ENCODE measurements around the gene SCUBE1.
A peak's percentile ranks its signal among the peaks of the same experiment; 100 is the strongest.

SCUBE1 gene

DNA sequence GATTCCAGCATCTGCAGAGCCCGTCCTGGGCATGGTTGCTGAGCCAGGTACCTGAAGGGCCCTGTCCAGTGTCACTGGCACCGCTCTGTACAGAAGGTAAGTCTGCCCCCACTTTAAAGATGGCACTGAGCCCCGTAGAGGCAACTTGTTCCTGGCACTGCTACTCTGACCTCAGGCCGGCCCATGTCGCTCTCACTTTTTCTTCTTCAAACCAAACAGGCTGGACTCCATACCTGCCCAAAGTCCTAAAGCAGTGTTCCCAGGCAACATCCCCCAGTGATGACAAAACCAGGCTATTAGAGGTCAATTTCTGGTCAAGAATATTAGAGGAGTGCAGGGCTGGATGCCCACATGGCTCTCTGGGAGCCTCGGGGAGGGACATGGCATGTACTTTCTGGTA lies 109.6 kb downstream of the SCUBE1 start:
- DNase-seq = no peak

DNA sequence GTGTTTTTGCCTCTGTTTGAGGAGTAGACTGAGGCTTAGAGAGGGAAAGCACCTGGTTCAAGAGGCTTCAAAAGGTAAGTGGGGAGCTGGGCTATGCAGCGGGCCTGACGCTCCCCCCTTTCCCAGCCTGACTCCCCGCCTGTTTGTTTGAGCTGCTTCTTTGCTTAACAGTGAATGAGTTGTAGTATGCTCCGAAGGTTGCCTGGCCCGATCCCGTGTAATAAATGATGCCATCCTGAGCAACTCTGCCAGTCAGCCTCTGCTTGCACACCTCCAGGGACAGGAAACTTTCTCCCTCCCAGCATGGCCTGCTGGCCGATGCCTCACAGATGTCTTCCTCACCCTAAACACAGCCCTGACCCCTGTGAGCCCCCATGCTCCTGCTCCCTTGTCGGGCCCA lies 110.7 kb downstream of the SCUBE1 start:
- no peak for DNase-seq

DNA sequence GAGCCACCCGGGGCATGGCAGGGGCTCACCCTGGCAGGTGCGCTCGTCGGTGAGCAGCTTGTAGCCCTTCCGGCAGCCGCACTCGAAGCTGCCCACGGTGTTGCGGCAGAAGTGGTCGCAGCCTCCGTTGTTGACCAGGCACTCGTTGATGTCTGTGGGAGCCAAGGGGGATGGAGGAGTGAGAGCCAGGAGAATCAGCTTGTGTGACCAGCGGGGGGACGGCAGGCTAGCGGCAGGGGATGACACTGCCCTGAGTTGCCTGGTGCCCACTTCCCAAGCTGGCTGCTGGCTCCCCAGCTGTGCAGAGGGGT lies 111.5 kb downstream of the SCUBE1 start:
- DNase-seq = no peak

DNA sequence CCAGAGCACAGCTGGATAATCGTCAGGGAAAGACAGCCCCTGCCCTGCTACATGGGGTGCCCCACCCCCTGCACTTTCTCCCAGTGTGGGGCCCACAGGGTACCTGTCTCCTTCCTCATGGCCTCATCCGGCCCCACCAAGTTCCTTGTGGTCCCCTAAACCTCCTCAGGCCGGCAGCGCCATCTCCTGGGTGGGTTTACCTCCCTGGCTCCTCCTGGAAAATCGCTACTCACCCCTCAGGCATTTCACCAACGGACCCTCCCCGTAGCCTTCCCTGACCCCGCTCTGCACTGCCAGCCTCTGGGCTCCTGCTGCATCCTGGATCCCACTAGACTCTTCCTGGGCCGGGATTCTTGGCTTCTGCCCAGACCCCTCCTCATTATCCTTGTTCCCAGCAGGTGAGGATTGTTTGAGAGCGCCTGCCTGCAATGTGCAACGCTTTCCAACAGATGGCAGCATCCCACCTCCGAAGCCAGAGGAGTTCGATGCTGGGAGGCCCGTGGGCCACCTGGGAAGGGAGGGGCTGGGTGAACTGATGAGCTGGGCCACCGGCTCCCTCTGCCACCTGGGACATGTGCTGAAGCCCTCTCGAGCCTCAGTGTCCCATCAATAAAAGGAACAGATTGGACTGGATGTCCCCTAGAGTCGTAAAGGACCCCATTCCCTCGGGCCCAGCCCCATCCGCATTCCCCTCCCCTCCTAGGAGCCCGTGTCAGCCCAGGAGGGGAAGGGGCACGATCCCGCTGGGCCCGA lies 112.0 kb downstream of the SCUBE1 start:
- peak; percentile 65 for DNase-seq

DNA sequence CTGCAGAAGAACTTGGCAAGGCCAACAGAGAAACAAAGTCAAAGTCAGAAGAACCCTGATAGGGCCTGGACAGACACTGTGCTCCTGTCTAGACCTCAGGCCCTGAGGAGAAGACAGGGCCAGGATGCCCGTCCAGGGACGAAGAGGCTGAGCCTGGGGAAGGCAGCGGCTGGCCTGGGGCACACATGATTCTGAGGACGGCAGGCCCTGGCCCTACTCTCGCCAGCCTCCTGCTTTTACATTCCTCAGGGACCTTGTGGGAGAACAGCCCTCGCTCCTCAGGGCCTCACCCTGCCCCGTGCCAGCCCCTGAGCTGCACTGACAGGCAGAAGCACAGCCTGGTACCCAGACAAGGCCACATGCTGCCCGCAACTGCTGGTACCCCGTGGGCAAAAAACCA lies 112.6 kb downstream of the SCUBE1 start:
- no peak for DNase-seq

DNA sequence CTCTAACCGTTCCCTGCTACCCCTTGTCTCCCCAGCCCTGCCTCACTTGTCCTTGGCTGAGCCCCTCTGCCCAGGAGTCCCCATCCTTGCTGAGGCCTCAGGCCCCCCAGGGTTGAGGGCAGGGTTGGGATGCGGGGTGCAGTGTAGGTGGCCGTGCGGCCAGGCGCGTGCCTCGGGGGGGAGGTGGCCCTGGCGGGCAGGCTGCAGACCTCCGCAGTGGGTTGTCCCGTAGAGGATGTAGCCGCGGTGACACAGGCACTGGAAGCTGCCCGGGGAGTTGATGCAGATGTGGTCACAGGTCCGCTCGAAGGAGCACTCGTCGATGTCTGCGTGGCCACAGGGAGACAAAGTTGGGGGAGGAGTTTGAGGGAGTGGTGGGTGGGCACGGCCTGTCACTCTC lies 114.3 kb downstream of the SCUBE1 start:
- DNase-seq = no peak

DNA sequence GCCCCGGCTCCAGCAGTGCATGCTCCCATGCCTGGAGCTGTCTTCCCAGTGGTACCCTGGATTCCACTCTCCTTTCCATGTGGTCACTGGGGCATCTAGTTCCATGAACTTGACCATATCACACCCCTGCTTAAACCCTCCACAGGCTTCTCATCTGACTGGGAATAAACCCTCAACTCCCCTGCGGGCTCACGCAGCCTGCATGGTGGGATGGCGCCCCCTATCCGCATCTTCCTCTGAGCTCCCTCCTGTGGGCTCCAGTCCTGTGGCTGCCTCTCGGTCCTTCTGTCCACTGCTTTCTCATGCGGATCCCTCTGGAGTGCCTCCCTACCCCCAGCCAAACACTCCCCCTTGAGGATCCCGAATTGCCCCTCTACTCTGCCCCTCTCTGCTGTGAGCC lies 114.8 kb downstream of the SCUBE1 start:
- peak in 1 of 2 donors; percentile 9 for DNase-seq

DNA sequence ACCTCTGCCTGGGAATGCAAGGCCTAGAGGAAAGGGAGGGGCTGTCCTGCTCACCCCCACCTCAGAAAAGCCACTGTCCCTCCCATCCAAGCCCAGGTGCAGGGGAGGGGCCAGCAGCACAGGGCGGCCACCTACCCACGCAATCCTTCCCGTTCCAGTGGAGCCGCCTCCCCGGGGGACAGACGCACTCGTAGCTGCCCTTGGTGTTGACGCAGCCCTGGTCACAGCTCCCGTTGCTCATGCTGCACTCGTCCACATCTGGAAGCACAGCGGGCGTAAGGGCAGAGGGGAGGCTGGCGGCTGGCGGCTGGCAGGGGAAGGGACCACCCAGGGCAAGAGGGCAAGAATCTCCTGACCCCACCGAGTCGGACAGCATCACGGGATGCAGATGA lies 115.9 kb downstream of the SCUBE1 start:
- no peak for DNase-seq

DNA sequence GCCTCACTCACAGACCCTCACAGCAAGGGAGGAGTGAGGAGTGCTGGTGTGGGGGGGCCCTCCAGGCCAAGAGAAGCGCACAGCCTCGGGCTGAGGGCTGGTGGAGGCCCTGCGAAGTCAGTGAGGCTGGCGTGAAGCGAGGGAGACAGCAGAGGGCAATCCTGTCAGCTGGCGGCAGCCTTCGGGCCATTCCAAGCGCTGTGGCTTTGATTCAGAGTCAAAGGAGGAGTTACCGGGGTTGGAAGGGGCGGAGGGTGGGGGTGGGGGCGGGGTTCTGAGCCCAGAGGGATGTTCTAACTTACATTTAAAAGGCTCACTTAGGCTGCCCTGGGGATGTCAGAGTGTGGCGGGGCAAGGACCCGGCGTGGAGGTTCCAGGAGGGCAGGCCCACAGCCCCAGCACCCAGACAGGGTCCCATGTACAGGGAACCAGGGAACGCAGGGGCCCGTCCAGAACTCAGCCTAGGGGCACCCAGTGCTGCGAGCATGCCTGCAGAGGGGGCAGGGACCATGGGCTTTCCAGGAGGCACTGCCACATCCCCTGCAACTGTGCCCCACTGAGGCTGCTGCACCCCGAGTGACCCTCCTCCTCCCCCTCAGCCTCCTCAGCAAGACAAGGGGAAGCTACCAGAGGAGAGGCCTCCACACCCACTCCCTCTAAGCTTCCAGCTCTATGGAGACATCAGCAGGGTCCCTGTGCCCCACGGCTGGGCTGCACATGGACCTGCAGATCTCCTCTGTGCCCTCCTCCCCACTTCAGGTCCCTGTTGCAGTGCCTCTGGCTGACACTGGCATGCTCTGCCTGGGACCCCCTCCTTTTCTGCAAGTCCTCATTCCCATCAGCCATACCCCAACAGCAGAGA lies 116.6 kb downstream of the SCUBE1 start:
- DNase-seq = no peak

DNA sequence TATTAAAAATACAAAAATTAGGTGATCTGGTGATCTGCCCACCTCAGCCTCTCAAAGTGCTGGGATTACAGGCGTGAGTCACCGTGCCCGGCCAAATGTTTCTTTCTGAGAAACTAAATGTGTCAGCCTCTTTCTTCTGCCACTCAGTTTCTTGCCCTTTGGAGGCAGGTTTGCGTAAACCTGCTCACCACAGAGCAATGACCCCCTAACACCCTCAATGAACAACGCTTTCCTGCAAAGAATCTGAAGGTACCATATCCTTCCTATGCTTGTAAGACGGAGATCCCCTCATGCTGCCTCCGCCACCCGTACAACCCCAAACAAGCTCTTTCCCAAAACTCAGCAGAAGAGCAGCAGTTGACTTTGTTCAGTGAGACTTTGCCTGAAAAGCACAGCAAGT lies 117.6 kb downstream of the SCUBE1 start:
- DNase-seq = no peak

DNA sequence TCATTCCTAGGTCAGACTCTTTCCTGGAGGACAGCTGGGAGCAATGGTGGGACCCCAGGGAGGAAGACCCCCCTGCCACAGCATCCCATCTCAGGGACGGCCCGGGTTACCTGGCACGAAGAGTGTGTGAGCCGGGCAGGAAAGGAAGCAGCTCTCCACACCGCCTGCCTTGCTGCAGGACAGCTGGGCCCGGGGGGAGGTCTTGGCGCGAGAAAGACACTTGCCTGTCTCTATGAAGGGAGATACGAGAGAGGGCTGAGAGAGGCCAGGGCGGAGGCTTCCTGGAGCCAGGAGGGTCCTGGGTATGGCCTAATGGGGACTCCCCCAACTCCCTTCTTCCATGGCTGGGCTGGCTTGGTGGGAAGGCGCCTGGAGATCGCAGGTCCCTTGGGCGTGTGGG lies 120.2 kb downstream of the SCUBE1 start:
- DNase-seq = no peak

DNA sequence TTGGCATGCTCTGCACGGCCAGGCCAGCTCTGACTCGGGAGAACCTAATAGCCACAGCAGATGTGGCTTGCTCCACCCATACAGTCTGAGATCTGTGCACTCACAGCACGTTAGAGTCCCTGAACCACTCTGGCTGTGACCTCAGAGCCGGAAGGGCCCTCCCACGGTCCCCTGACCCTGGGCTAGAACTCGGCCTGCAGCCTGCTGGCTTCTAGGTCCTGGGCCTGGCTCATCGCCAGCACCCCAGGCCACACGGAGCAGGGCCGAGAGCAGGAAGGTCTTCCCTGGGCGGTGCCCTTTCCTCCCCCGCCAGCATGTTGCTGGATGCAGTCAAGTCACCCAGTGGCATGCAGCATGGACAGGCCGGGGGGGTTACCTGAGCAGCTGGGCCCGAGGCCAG lies 120.9 kb downstream of the SCUBE1 start:
- no peak for DNase-seq

DNA sequence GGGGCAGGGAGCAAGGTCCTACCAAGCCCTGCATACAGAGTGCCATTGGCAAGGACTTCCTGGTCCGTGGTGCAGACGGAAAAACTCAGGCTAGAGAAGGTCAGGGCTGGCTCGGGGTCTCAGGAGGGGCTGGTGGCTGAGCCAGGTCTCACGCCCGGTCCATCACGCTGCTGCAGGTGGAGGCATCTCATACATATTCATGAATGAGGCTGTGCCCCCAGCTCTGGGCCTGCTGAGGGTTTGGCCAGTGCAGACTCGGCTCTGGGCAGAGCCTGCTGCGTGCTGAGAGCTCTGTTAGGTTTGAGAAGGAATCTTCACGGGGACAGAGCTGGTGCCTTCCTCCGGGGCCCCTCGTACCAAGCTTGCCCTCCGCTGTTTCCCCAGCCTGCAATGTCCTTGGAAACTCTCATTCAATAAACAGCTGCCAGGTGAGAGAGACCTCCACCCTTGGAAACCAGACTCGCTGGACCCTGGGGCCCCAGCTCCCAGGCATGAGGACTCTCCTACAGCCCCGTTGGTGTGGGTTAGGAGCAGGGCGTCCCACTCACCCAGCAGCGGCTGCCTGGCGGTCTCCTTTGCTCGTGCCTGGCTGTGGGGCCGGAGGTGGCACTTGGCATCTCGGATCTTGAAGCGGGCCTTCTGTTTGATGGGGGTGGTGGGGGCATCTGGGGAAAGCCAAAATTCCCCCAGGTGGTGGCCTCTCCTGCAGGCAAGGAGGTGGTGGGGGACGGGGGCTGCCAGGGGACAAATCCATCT lies 122.4 kb downstream of the SCUBE1 start:
- DNase-seq = no peak

DNA sequence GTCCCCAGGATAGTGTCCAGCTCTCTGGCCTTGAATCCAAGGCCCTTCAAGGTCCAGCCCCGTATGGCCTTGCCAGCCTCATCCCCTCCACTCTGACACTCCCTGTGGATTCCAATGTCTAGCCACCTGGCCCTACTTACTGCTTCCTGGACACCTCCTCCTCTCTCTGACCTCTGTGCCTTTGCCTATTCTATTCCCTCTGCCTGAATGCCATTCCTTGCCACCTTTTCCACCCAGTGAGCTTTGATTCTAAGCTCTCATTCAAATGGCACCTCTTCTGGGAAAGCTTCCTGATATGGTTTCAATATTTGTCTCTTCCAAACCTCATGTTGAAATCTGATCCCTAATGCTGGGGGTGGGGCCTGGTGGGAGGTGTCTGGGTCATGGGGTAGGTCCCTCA lies 124.4 kb downstream of the SCUBE1 start:
- no peak for DNase-seq

DNA sequence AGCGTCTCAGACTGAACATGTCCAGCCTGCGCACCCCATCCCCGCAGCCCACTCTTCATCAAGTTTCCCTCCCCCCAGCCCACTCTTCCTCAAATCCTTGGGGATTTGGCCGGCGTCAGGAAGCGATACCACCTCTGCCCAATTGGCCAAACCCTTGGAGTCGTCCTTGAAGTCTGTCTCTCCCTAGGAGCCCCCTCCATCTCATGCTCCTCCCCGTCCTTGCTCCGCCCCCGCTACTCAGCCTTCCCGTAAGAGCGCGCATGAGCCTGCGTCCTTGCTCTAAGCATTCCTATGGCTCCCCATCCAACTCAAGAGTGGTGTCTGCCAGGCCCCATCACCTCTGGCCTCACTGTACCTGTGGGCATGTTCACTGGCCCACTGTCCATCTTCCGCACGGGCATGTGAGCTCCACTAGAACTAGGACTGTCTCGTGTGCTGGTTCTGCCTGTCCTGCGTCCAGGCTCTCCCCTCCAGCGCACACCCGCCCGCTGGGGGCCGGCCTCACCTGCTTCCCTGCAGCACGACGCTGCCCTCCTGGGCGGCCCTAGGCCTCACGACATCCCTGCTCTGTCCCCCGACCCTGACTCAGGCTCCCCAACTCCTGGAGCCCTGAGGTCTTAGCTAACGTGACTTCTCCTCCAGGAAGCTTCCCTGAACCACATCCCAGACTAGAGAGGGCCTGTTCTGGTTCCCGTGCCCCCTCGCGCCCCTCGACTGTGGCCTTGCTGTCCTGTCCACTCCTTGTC lies 125.7 kb downstream of the SCUBE1 start:
- no peak for DNase-seq

DNA sequence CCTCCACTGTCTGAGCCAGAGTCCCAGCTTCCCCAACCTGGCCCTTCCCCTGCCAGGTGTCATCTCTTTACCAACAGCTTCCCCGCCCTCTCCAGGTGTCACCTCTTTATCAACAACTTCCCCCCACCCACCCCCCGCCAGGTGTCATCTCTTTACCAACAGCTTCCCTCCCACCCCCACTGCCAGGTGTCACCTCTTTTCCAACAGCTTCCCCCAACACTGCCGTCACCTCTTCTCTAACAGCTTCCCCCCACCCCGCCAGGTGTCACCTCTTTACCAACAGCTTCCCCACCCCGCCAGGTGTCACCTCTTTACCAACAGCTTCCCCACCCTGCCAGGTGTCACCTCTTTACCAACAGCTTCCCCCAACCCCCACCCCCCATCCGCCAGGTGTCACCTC lies 126.4 kb downstream of the SCUBE1 start:
- DNase-seq = no peak

DNA sequence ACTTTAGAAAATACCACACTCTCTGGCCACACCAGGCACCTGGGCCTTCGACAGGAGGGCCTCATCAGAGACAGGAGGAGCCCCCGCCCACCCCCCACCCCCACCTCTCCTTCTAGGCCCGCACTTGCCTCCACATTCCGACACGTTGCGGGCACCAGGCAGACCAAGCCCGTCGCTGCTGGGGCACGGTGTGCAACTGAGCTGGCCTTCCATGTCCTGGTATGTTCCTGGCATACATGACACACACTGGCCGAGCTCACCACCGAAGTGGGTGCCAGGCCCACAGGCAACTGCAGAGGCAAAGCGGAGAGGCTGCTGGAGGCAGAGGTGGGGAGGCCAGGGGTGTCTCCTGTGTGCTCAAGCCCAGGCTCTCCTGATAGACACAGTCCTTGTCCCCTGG lies 129.2 kb downstream of the SCUBE1 start:
- no peak for DNase-seq

DNA sequence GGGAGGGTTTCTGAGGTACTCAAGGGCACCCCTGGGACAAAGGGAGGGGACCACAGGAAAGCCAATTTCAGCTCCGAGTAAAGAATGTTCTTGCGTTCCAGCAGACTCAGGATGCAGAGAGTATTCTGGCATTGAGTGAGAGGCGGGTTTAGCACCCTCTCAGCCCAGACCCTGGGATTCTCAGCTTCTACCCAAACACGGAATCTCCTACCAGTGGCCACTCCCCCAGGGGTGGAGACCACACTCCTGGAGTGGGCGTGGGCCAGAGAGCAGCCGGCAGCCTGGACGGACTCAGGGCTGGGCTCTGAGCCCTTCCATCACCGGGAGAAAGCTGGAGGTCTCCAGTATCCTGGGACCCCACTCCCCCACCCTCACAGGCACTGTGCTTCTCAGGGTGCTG lies 130.1 kb downstream of the SCUBE1 start:
- DNase-seq = no peak

DNA sequence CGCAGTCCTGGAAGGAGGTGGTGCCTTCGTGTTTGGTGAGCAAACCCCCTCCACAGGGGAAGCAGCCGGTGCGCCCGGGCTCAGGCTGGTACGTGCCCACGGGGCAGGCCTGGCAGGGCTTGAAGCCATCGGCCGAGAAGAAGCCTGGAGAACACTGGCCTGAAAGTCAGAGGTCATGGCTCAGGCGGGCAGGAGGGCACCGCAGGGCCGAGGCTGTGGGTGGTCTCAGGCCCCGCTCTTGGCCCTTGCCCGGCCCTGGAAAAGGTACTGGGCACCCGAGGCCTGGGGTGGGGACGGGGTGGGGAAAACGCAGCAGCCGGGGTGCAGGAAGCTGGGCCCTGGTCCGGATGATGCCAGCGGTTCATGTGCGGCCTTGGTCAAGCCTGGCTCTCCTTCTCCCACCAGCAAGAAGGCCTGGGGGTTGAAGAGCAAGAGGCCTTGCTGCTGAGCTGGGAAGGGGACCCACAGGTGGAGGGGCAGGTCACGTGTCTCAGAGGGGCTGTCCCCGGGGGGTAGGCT lies 130.7 kb downstream of the SCUBE1 start:
- DNase-seq = no peak

DNA sequence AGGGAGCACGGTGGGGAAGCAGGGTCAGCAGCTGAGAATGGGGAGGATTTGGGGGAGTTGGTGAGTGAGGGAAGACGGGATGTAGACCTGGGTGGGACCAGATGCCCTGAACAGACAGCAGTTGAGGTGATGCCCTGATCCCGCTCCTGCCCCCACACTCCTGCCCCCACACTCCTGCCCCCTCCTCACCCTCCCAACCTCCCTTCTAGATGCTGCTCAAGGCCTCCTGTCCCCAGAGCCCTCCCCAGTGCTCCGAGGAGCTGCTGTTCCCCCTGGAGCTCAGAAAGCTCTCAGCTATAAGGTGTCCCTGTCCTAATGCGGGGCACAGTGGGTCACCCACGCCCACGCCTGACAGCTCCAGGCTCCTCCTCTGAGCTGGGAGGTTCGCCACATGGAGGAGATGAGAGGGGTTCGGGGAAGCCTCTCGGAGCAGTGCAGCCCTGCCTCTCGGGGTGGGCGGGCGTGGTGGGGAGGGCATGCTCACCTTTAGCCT lies 131.2 kb downstream of the SCUBE1 start:
- no peak for DNase-seq

DNA sequence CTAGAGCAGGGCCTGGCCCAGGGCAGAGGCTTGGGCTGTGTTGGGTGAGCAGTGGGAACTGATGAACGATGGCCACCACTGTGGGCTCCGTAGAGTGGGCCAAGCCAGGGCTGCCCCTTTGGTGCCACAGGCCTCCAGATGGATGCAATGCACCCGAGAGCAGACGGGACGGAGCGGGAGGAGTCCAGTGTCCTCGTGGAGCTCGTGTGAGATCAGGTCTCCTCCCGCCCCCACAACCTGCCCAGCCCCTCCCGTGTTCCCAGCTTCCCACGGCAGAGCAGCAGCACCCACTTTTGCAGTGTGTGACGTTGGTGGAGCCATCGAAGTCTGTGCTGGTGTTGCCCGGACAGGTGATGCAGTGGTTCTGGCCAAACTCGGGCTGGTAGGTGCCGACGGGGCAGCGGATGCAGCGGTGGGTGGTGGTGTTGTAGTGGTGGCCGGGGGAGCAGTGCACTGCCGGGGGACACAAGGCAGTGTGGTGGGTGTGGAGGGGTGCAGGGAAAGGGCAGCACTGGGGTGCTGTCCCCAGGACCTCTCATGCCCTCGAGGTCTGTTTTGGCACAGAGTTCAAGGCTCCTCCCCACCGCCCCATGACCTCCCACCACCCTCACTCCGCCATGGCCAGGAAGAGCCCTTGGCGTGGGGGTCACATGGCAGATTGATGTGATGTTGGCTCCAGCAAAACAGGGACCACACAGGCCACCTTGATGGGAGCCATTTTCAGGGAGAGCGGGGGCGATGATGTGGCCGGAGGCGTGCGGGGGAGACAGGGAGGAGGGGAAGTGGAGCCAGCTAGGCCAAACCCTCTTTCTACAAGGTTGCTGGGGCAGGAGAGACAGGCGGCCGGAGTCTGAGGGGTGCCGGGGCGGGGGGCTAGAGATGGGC lies 132.3 kb downstream of the SCUBE1 start:
- DNase-seq = no peak

DNA sequence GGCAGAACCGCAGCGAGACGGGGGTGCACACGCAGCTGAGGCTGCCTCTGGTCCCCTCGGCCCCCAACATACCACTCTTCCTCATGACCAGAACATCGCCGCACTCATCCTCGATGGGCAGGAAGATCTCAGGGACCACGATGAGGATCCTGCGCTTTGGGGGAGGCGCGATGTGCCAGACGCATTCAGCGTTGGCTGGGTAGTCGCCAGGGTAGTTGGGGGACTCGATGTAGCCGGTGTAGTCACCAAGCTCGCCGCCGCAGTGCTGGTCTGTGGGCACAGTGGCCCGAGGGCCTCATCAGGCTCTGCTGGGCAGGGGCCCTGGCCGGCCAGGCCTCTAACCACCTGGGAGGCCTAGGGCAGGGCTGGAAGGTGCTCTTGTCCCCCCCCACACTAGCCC lies 133.2 kb downstream of the SCUBE1 start:
- DNase-seq = no peak
